GM12873 (cell line): ENCODE measurements around the gene PARD3.

Experiments
- CTCF ChIP-seq: IDR thresholded peaks from 2 replicates; pipeline ENCODE4 v1.5.1; 2012; ENCODE audit warnings: low read depth, mild to moderate bottlenecking, moderate library complexity, low read length, control low read depth; ENCODE audit not compliant: insufficient read depth; ENCODE audit errors: missing control alignments

Gene PARD3

GRCh38 chr10:34081347-34081743 is 733.8 kb downstream of the PARD3 start:
- TF ChIP-seq CTCF, result no peak

- no peak for TF ChIP-seq CTCF
These were observed 734.4 kb downstream of the PARD3 start for GRCh38 chr10:34080485-34081346.

GRCh38 chr10:34079702-34080484 is 735.2 kb downstream of the PARD3 start:
- no peak for TF ChIP-seq CTCF

GRCh38 chr10:34078745-34079470 is 736.2 kb downstream of the PARD3 start:
- TF ChIP-seq CTCF, result no peak

GRCh38 chr10:34078017-34078744 is 736.9 kb downstream of the PARD3 start:
- no peak for TF ChIP-seq CTCF

- no peak for TF ChIP-seq CTCF
These were observed 738.7 kb downstream of the PARD3 start for GRCh38 chr10:34076443-34076842.
